Karpas-422 (cell line): ENCODE results near the gene HNRNPDL. TPM values are rescaled to one million over a fixed set of nuclear protein-coding genes. Genes with fewer than 3 reads are reported as not detected.

Source experiments
- DNase-seq: peaks from one replicate; pipeline ENCODE4 v3.0.0-alpha.2; 2015
- H2AFZ ChIP-seq: fragments of 200-600 bp; sonication (generic); 2 replicates; pipeline ENCODE4 v1.6.1; 2014; ENCODE audit warnings: antibody characterized with exemption, low read length, mixed read lengths
- H3K27ac ChIP-seq: fragments of 200-600 bp; sonication (generic); 2 replicates; pipeline ENCODE4 v1.5.1; 2014; ENCODE audit warnings: mild to moderate bottlenecking, low read length, moderate library complexity
- H3K27me3 ChIP-seq: fragments of 200-600 bp; sonication (generic); 2 replicates; pipeline ENCODE4 v1.6.1; 2014; ENCODE audit warnings: low read length, mixed read lengths
- H3K36me3 ChIP-seq: fragments of 200-600 bp; sonication (generic); 2 replicates; pipeline ENCODE4 v1.6.1; 2014; ENCODE audit warnings: low read length, mixed read lengths; ENCODE audit not compliant: insufficient read depth
- H3K4me1 ChIP-seq: fragments of 200-600 bp; sonication (generic); 2 replicates; pipeline ENCODE4 v1.6.1; 2014; ENCODE audit warnings: mild to moderate bottlenecking, low read length, mixed read lengths
- H3K4me2 ChIP-seq: fragments of 200-600 bp; sonication (generic); 2 replicates; pipeline ENCODE4 v1.6.1; 2014; ENCODE audit warnings: low read length, low read depth, mild to moderate bottlenecking; ENCODE audit not compliant: poor library complexity, severe bottlenecking
- H3K4me3 ChIP-seq: fragments of 200-600 bp; sonication (generic); 2 replicates; pipeline ENCODE4 v1.5.1; 2014; ENCODE audit warnings: mild to moderate bottlenecking, antibody characterized with exemption, low read length, mixed read lengths
- H3K79me2 ChIP-seq: fragments of 200-600 bp; sonication (generic); 2 replicates; pipeline ENCODE4 v1.6.1; 2014; ENCODE audit warnings: mild to moderate bottlenecking, low read length, mixed read lengths
- H3K9ac ChIP-seq: fragments of 200-600 bp; sonication (generic); 2 replicates; pipeline ENCODE4 v1.6.0; 2014; ENCODE audit warnings: low read length
- H3K9me2 ChIP-seq: fragments of 200-600 bp; sonication (generic), shearing (Covaris generic); replicated peaks from 2 replicates; pipeline ENCODE4 v1.6.0; 2014; ENCODE audit warnings: mild to moderate bottlenecking, low read length, moderate library complexity; ENCODE audit not compliant: insufficient read depth
- H3K9me3 ChIP-seq: fragments of 300-700, 200-600 bp; sonication (generic); 2 replicates; pipeline ENCODE4 v1.6.1; 2014; ENCODE audit warnings: low read length, mixed read lengths
- H4K20me1 ChIP-seq: fragments of 200-600 bp; sonication (generic); 2 replicates; pipeline ENCODE4 v1.6.1; 2014; ENCODE audit warnings: mild to moderate bottlenecking, antibody characterized with exemption, low read length, low read depth; ENCODE audit not compliant: insufficient read depth
- small RNA-seq: library from RNA; depleted of rRNA; stranded (forward); fragments of <200 nt; gene quantifications from one replicate; pipeline ENCODE3, GENCODE V24; 2014
- total RNA-seq: library from RNA; depleted of rRNA; stranded (reverse); fragments of >200 nt; shearing (Covaris generic); gene quantifications from 2 replicates; pipeline ENCODE4 v1.2.3, GENCODE V29; 2014; ENCODE audit warnings: low replicate concordance; rRNA removed

Gene HNRNPDL
- total RNA-seq, 1 experiment from 2014 or later: 68.5 TPM

DNA sequence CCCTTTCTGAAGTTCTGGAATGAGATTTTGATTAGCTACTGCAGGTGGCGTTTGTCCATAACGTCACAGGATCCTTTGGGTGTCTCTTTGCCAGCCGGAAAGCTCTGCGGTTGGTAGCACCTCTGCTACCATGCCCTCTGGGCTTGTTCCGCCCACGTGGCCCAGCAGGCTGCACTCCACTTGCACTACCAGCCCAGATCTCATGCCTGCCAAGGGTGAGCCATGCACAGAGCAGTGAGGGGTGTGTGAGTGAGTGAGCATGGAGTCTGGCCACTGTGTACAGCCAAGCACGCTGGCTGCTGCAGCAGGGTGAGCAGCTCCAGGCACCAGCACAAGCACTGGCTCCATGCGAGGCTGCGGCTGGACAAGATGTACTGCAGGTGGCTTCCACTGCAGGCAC is 49.9 kb downstream of the HNRNPDL start:
- no peaks in the 10 kb centered on the region for H3K36me3 ChIP-seq
- no peak overlapping the region for H3K27ac ChIP-seq
- no peak overlapping the region for H2AFZ ChIP-seq
- H3K9ac ChIP-seq: no peak overlapping the region
- H3K4me1 ChIP-seq: peaks cover 5% of the 10 kb centered on the region; the same call in 1 of the 2 replicates
- H4K20me1 ChIP-seq: no peaks in the 10 kb centered on the region
- no peaks in the 10 kb centered on the region for H3K27me3 ChIP-seq
- H3K79me2 ChIP-seq: no peaks in the 10 kb centered on the region
- H3K4me2 ChIP-seq: no peak overlapping the region
- no peak for DNase-seq
- H3K9me2 ChIP-seq: no peaks in the 10 kb centered on the region
- H3K4me3 ChIP-seq: no peak overlapping the region
- no peaks in the 10 kb centered on the region for H3K9me3 ChIP-seq

DNA sequence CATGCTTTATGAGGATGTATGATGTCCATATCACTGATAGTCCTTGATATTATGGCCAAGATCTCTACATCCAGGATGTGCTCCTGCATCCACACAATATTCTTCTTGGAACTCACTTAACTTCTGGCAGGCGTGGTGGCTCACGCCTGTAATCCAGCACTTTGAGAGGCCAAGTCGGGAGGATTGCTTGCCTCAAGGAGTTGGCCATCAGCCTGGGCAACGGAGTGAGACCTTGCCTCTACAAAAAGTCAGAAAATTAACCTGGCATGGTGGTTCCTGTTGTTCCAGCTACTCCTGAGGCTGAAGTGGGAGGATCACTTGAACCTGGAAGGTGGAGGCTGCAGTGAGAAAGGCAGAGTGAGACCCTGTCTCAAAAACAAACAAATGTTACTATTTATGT is 54.2 kb downstream of the HNRNPDL start:
- Histone ChIP-seq H3K9ac (no peak overlapping the region), H4K20me1 (peaks cover 17% of the 10 kb centered on the region), H3K9me3 (no peaks in the 10 kb centered on the region), H3K79me2 (peaks cover 26% of the 10 kb centered on the region), H3K27ac (no peak overlapping the region), H3K27me3 (no peaks in the 10 kb centered on the region), H3K9me2 (no peaks in the 10 kb centered on the region), H3K4me1 (peaks cover 14% of the 10 kb centered on the region), H2AFZ (no peak overlapping the region), H3K4me3 (no peak overlapping the region), H3K36me3 (peaks cover 15% of the 10 kb centered on the region), H3K4me2 (no peak overlapping the region)
- DNase-seq: no peak

DNA sequence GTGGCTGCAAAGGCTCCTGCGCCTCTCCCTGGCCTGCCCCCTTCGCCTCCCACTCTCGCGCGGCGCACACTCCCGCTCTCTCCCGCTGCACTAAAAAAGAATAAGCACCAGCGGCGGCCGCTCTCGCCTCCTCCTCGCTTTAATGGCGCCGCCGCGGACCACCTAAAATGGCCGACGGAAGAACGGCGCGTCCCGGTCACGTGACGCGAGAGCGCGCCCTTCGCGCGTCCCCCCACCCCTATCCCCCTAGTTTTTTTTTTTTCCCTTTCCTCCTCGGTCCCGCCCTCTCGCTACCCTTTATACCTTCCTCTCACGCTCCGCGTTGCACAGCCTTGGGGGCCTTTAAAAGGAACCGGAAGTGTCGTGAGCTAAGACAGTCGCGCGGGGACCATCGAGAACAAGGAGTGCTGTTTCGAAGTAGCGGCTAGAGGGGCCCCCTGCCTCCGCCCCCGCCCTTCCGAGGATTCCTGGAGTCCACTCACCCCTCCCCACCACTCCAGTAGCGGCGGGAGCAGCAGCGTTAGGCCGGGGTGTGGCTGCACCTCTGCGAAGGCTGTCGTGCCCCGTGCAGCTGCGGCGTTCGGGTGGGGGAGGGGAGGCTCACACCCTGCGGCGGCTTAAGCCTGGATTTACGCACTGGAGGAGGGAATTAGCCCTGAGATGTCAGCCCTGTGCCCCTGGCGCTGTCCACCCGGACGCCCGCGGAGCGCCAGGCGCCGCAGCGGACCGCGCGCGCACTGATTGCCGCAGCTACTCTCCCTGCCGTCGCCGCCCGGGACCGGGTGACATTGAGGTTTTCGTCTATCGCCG is 56.2 kb downstream of the HNRNPDL start, which contains the start of gene HNRNPD:
Gene HNRNPD (minus strand): TSS at position 176 of the 810 bp plus-strand sequence. CDS start 313 bp downstream, outside the sequence.
- Histone ChIP-seq H3K4me2 (peak within 1 kb of the TSS; percentile 95), H3K27me3 (no peaks in the 10 kb centered on the region), H3K9me3 (no peaks in the 10 kb centered on the region), H3K36me3 (peaks cover 29% of the 10 kb centered on the region), H3K27ac (peak within 1 kb of the TSS; percentile 82), H3K9ac (peak within 1 kb of the TSS; percentile 97), H3K79me2 (peaks cover 47% of the 10 kb centered on the region), H4K20me1 (peaks cover 32% of the 10 kb centered on the region), H3K4me1 (peaks cover 32% of the 10 kb centered on the region), H2AFZ (0 out of 2 replicates have a peak within 1 kb of the TSS, but pooled peaks have one; percentile 18), H3K9me2 (no peaks in the 10 kb centered on the region), H3K4me3 (peak within 1 kb of the TSS; percentile 96)
- peak; percentile 97 for DNase-seq

DNA sequence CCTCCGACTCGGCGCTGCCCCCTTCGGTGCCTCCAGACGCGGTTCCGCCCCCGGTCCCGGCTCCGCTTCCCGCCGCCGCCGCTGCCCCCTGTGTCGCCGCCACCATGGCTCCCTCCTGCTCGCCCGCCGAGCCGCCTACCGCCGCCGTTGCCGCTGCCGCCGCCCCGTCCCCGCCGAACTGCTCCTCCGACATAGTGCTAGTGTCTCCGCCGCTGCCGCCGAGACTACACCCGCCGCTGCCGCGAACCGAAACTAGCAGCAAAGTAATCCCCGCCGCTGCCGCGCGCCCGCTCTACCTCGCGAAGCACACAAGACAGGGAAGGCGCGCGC is 56.8 kb downstream of the HNRNPDL start:
- Histone ChIP-seq H3K4me3 (peak overlapping the region; percentile 96), H3K9ac (peak overlapping the region; percentile 97), H3K36me3 (peaks cover 34% of the 10 kb centered on the region)

More for the DNA sequence above, 56.8 kb downstream of the HNRNPDL start:
- Histone ChIP-seq H3K27ac (peak overlapping the region; percentile 82), H2AFZ (no peak overlapping the region), H3K4me2 (peak overlapping the region; percentile 95), H3K9me3 (no peaks in the 10 kb centered on the region), H3K4me1 (peaks cover 37% of the 10 kb centered on the region), H3K9me2 (no peaks in the 10 kb centered on the region), H4K20me1 (peaks cover 38% of the 10 kb centered on the region), H3K79me2 (peaks cover 53% of the 10 kb centered on the region), H3K27me3 (no peaks in the 10 kb centered on the region)
- DNase-seq: peak; percentile 47

Small RNAs within 50 kb of the gene (small RNA-seq; reads per million reads assigned to genes)
- not detected for gene RF00150

Other genes starting within 250 kb of the HNRNPDL start
- gene HNRNPD, start 56.5 kb downstream of the HNRNPDL start, total RNA-seq: 50.7 and 64.1 TPM in 2 replicates
- gene ENOPH1, start 128 bp upstream of the HNRNPDL start, total RNA-seq: 13.4 and 17.2 TPM in 2 replicates
- gene TMEM150C, start 131.5 kb upstream of the HNRNPDL start, total RNA-seq: not detected in 2 replicates